Suprapubic skin (tissue), 4 donors: ENCODE results near the gene WIPF3. TPM values are rescaled to one million over a fixed set of nuclear protein-coding genes. Genes with fewer than 3 reads are reported as not detected.

Experiments used
- DNase-seq, 2 donors: peaks; one replicate each; pipeline ENCODE4 v3.0.0-alpha.2; 2019; ENCODE audit warnings: low spot score in 2 of 2
- H3K27ac ChIP-seq: fragments of 200-600 bp; sonication (generic); one replicate; pipeline ENCODE4 v1.5.1; 2019
- H3K27me3 ChIP-seq: fragments of 200-600 bp; sonication (generic); one replicate; pipeline ENCODE4 v1.5.1; 2019
- H3K36me3 ChIP-seq: fragments of 200-600 bp; sonication (generic); one replicate; pipeline ENCODE4 v1.5.1; 2019
- H3K4me1 ChIP-seq: fragments of 200-600 bp; sonication (generic); one replicate; pipeline ENCODE4 v1.5.1; 2019
- H3K4me3 ChIP-seq: fragments of 200-600 bp; sonication (generic); one replicate; pipeline ENCODE4 v1.5.1; 2019; ENCODE audit warnings: mild to moderate bottlenecking
- H3K9me3 ChIP-seq: fragments of 200-600 bp; sonication (generic); one replicate; pipeline ENCODE4 v1.5.1; 2019
- EP300 ChIP-seq: sonication (generic); formaldehyde crosslinking; IDR thresholded peaks from one replicate; pipeline ENCODE4 v1.6.1; 2017; ENCODE audit warnings: antibody characterized with exemption
- POLR2A ChIP-seq, 2 donors: fragments of 450-650 bp; IDR thresholded peaks; one replicate each; pipeline ENCODE4 v1.6.1; 2017; ENCODE audit warnings: antibody characterized with exemption in 2 of 2, mild to moderate bottlenecking in 2 of 2, moderate library complexity in 2 of 2
- POLR2AphosphoS5 ChIP-seq, 3 donors: sonication (generic); formaldehyde crosslinking; IDR thresholded peaks; one replicate each; pipeline ENCODE4 v1.6.1; 2017; ENCODE audit warnings: antibody characterized with exemption in 3 of 3
- WGBS: methylation state at CpG from one replicate; pipeline ENCODE4 v1.1.5; 2018; 5-methylcytosine and 5-hydroxymethylcytosine counted together
- total RNA-seq, 4 donors: library from RNA; depleted of rRNA; stranded (reverse); fragments of >200 nt; gene quantifications; one replicate each; pipeline ENCODE4 v1.1.0, GENCODE V29; 2016
- TF ChIP-seq, protein P1 (sequence below), 2 donors: fragments of 200-600 bp in 1 of 2; fragments of 450-650 bp in 1 of 2; sonication (generic) in 1 of 2; IDR thresholded peaks; one replicate each; pipeline ENCODE4 v1.5.1; 2016 to 2019; ENCODE audit warnings: antibody characterized with exemption in 2 of 2, mild to moderate bottlenecking in 1 of 2, moderate library complexity in 1 of 2

The WIPF3 gene
- total RNA-seq, 4 donors from 2014 or later = 0.30 to 1.4 (median 0.58) TPM

DNA sequence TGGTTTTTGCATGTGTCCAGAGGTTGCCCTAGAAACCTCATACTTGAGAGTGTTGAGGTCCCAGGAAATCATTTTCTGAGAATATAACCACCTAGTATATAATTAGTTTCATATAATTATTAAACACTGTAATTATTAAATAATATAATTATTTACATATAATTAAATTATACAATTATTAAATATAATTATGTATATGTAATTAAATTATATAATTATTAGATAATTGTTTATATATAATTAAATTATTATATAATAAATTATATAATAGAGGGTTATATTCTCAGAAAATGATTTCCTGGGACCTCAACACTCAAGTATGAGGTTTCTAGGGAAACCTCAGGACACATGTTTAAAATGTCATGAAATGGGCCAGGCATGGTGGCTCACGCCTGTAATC is 155.7 kb downstream of the WIPF3 start:
- H3K4me1 ChIP-seq = no peaks in the 10 kb centered on the region
- no peak overlapping the region for H3K27ac ChIP-seq
- H3K9me3 ChIP-seq = no peaks in the 10 kb centered on the region
- H3K36me3 ChIP-seq = peaks cover 3% of the 10 kb centered on the region
- TF ChIP-seq, protein P1, sequence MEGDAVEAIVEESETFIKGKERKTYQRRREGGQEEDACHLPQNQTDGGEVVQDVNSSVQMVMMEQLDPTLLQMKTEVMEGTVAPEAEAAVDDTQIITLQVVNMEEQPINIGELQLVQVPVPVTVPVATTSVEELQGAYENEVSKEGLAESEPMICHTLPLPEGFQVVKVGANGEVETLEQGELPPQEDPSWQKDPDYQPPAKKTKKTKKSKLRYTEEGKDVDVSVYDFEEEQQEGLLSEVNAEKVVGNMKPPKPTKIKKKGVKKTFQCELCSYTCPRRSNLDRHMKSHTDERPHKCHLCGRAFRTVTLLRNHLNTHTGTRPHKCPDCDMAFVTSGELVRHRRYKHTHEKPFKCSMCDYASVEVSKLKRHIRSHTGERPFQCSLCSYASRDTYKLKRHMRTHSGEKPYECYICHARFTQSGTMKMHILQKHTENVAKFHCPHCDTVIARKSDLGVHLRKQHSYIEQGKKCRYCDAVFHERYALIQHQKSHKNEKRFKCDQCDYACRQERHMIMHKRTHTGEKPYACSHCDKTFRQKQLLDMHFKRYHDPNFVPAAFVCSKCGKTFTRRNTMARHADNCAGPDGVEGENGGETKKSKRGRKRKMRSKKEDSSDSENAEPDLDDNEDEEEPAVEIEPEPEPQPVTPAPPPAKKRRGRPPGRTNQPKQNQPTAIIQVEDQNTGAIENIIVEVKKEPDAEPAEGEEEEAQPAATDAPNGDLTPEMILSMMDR (IDR thresholded peaks at IDR 0.05) = no peak
- no peak for DNase-seq
- WGBS = 91% methylated on average over 1 of the region's 1 CpG
- H3K4me3 ChIP-seq = no peak overlapping the region
- no peaks in the 10 kb centered on the region for H3K27me3 ChIP-seq

DNA sequence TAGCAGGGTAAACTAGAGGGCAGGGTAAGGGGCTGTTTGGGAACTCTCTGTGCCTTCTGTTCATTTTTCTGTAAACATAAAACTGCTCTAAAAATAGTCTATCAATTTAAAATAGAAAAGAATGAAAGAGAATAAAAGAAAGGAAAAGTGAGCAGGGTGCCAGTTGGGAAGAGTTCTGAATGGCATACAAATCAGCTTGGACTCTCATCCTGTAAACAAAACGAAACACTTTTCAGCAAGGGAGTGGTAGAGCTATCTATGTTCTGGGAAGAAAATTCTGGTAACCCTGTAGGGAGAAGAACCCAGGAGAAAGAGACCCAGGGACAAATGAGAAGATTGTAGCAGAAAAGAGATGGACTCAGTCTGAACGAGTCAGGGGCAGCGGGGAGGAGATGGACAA is 158.7 kb downstream of the WIPF3 start:
- Histone ChIP-seq H3K9me3 (no peaks in the 10 kb centered on the region), H3K36me3 (peaks cover 3% of the 10 kb centered on the region), H3K27ac (no peak overlapping the region), H3K4me1 (no peaks in the 10 kb centered on the region), H3K4me3 (no peak overlapping the region), H3K27me3 (no peaks in the 10 kb centered on the region)
- no peak for DNase-seq
- 80% methylated on average over 3 of the region's 3 CpGs for WGBS
- TF ChIP-seq, protein P1 (IDR thresholded peaks at IDR 0.05) = no peak
- TF ChIP-seq EP300 = no peak
- no peak for TF ChIP-seq POLR2A (IDR thresholded peaks at IDR 0.05)
- no peak for TF ChIP-seq POLR2AphosphoS5 (IDR thresholded peaks at IDR 0.05)

Other genes starting within 250 kb of the WIPF3 start
- gene PRR15, start 242.7 kb upstream of the WIPF3 start, total RNA-seq = under 1 TPM in 3 of 4 donors, not detected in 1; 0.47 to 0.64 (median 0.47) TPM
- gene SCRN1, start 183.3 kb downstream of the WIPF3 start, total RNA-seq = 10 to 100 TPM; 10.8 to 26.0 (median 15.0) TPM
- gene FKBP14, start 220.2 kb downstream of the WIPF3 start, total RNA-seq = 1 to 10 TPM; 4.7 to 8.0 (median 6.8) TPM
- 10 to 100 TPM in 1 of 4 donors, 1 to 10 TPM in 3; 5.7 to 12.4 (median 7.2) TPM for gene PLEKHA8, start 221.9 kb downstream of the WIPF3 start, total RNA-seq